H1 (cell line): ENCODE data around the gene ZNF831. TPM values are rescaled to one million over a fixed set of nuclear protein-coding genes. Genes with fewer than 3 reads are reported as not detected.

Source experiments
- CTCF ChIA-PET: fragments of 300-600 bp; sonication (Branson Sonifier 250); formaldehyde crosslinking; loops from one replicate; lab custom pipeline; 2021; ENCODE audit not compliant: partially characterized antibody; lab: Charles Lee
- POLR2A ChIA-PET: fragments of 300-600 bp; sonication (Branson Sonifier 250); formaldehyde crosslinking; loops from one replicate; lab custom pipeline; 2021; ENCODE audit warnings: inconsistent platforms; ENCODE audit not compliant: partially characterized antibody; lab: Charles Lee
- DNase-seq, 2 experiments: peaks; one replicate each; pipeline versions ENCODE4 v3.0.0 to v3.0.0-alpha.2; 2010 to 2022; ENCODE audit warnings: low spot score in 2 of 2, low read depth in 1 of 2, mixed read lengths in 1 of 2
- FAIRE-seq: peaks from 2 replicates; lab custom pipeline; 2011; peaks lifted over from hg19 to GRCh38; lab: Jason Lieb, UNC
- H2AFZ ChIP-seq: 2 replicates; pipeline ENCODE4 v1.8.1; 2012; ENCODE audit warnings: low read length, inconsistent platforms
- H2AK5ac ChIP-seq: 2 replicates; pipeline ENCODE4 v1.6.1; 2013; ENCODE audit warnings: low read depth, low read length
- H2BK120ac ChIP-seq: replicated peaks from 2 replicates; pipeline ENCODE3; 2013; ENCODE audit warnings: low read depth, low read length, inconsistent platforms
- H2BK12ac ChIP-seq: 2 replicates; pipeline ENCODE4 v1.6.1; 2013; ENCODE audit warnings: low read depth, low read length
- H2BK15ac ChIP-seq: 2 replicates; pipeline ENCODE4 v1.6.1; 2013; ENCODE audit warnings: low read length
- H2BK20ac ChIP-seq: 2 replicates; pipeline ENCODE4 v1.6.1; 2013; ENCODE audit warnings: low read length
- H2BK5ac ChIP-seq: 2 replicates; pipeline ENCODE4 v1.6.1; 2013; ENCODE audit warnings: low read depth, low read length
- H3K14ac ChIP-seq: 2 replicates; pipeline ENCODE4 v1.6.1; 2013; ENCODE audit warnings: inconsistent platforms; ENCODE audit not compliant: insufficient read length
- H3K18ac ChIP-seq: 2 replicates; pipeline ENCODE4 v1.6.1; 2013; ENCODE audit warnings: low read length; ENCODE audit errors: extremely low read depth
- H3K23ac ChIP-seq: 2 replicates; pipeline ENCODE4 v1.6.1; 2013; ENCODE audit warnings: inconsistent platforms; ENCODE audit not compliant: insufficient read length
- H3K23me2 ChIP-seq: 2 replicates; pipeline ENCODE4 v1.6.1; 2013; ENCODE audit warnings: low read depth, low read length
- H3K27ac ChIP-seq: 2 replicates; pipeline ENCODE4 v1.6.1; 2011; ENCODE audit warnings: low read depth, low read length, inconsistent platforms
- H3K27me3 ChIP-seq, 4 experiments: replicated peaks in 1 of 4; 1 replicate in 1 of 4; 2 replicates in 3 of 4; pipeline versions ENCODE4 v1.6.1 to v1.8.1; 2011 to 2013; ENCODE audit warnings: low read length in 3 of 4, mild to moderate bottlenecking in 3 of 4, inconsistent platforms in 2 of 4, mixed read lengths in 2 of 4, moderate library complexity in 1 of 4; ENCODE audit not compliant: control insufficient read depth in 3 of 4, insufficient read depth in 3 of 4; ENCODE audit errors: extremely low read depth in 1 of 4
- H3K36me3 ChIP-seq, 4 experiments: 2 replicates each; pipeline versions ENCODE4 v1.6.1 to v1.8.1; 2011 to 2013; ENCODE audit warnings: mild to moderate bottlenecking in 4 of 4, low read length in 3 of 4, moderate library complexity in 2 of 4, control low read depth in 1 of 4, inconsistent platforms in 1 of 4; ENCODE audit not compliant: insufficient read depth in 4 of 4, control insufficient read depth in 2 of 4
- H3K4ac ChIP-seq: replicated peaks from 2 replicates; pipeline ENCODE3; 2013; ENCODE audit warnings: low read length, low read depth, mixed read lengths, inconsistent platforms; ENCODE audit not compliant: insufficient read length
- H3K4me1 ChIP-seq, 4 experiments: replicated peaks in 1 of 4; 1 replicate in 1 of 4; 2 replicates in 3 of 4; pipeline versions ENCODE4 v1.6.1 to v1.8.1; 2011 to 2013; ENCODE audit warnings: low read length in 3 of 4, inconsistent platforms in 2 of 4, mixed read lengths in 1 of 4; ENCODE audit not compliant: insufficient read depth in 4 of 4, control insufficient read depth in 3 of 4
- H3K4me2 ChIP-seq, 2 experiments: 2 replicates each; pipeline versions ENCODE4 v1.6.1 to v1.8.1; 2011 to 2013; ENCODE audit warnings: low read depth in 2 of 2, low read length in 2 of 2, control low read depth in 1 of 2, inconsistent platforms in 1 of 2, mild to moderate bottlenecking in 1 of 2; ENCODE audit not compliant: insufficient read depth in 1 of 2
- H3K4me3 ChIP-seq, 4 experiments: fragments of 200-600, 300-600 bp in 1 of 4; sonication (generic), shearing (Covaris generic), sonication (Bioruptor Twin) in 1 of 4; 2 replicates each; pipeline versions ENCODE4 v1.5.1 to v1.8.1; 2011 to 2016; ENCODE audit warnings: low read length in 4 of 4, low read depth in 3 of 4, control low read depth in 2 of 4, inconsistent platforms in 2 of 4, mild to moderate bottlenecking in 2 of 4, mixed read lengths in 1 of 4, moderate library complexity in 1 of 4; ENCODE audit not compliant: insufficient read depth in 2 of 4; ENCODE audit errors: extremely low read depth in 1 of 4
- H3K56ac ChIP-seq: replicated peaks from 2 replicates; pipeline ENCODE3; 2013; ENCODE audit warnings: low read depth, mild to moderate bottlenecking, mixed read lengths, low read length, inconsistent platforms; ENCODE audit not compliant: insufficient read length
- H3K79me1 ChIP-seq: 2 replicates; pipeline ENCODE4 v1.6.1; 2013; ENCODE audit warnings: low read depth, low read length, control low read depth
- H3K79me2 ChIP-seq, 2 experiments: 2 replicates each; pipeline versions ENCODE4 v1.6.1 to v1.8.1; 2012 to 2013; ENCODE audit warnings: low read length in 2 of 2, mild to moderate bottlenecking in 2 of 2, inconsistent platforms in 1 of 2; ENCODE audit not compliant: insufficient read depth in 2 of 2, control insufficient read depth in 1 of 2
- H3K9ac ChIP-seq, 4 experiments: replicated peaks in 1 of 4; 1 replicate in 1 of 4; 2 replicates in 3 of 4; pipeline versions ENCODE4 v1.6.1 to v1.8.1; 2011 to 2013; ENCODE audit warnings: low read depth in 3 of 4, low read length in 3 of 4, control low read depth in 2 of 4, mild to moderate bottlenecking in 2 of 4, moderate library complexity in 2 of 4, inconsistent platforms in 1 of 4; ENCODE audit errors: extremely low read depth in 1 of 4
- H3K9me3 ChIP-seq, 2 experiments: 2 replicates each; pipeline versions ENCODE4 v1.6.1 to v1.8.1; 2012 to 2013; ENCODE audit warnings: mild to moderate bottlenecking in 2 of 2, moderate library complexity in 2 of 2, control low read depth in 1 of 2, inconsistent platforms in 1 of 2, low read depth in 1 of 2, low read length in 1 of 2, mixed read lengths in 1 of 2; ENCODE audit not compliant: insufficient read depth in 2 of 2
- H4K20me1 ChIP-seq, 2 experiments: replicated peaks in 1 of 2; 2 replicates each; pipeline versions ENCODE3 to v1.8.1; 2011 to 2013; ENCODE audit warnings: inconsistent platforms in 2 of 2, low read length in 2 of 2, mild to moderate bottlenecking in 1 of 2; ENCODE audit not compliant: insufficient read depth in 2 of 2, control insufficient read depth in 1 of 2
- H4K5ac ChIP-seq: 2 replicates; pipeline ENCODE4 v1.6.1; 2013; ENCODE audit warnings: low read length, low read depth, mixed read lengths, inconsistent platforms; ENCODE audit not compliant: insufficient read length
- H4K8ac ChIP-seq: 2 replicates; pipeline ENCODE4 v1.8.0; 2013; ENCODE audit warnings: mild to moderate bottlenecking, moderate library complexity, low read length, inconsistent platforms; ENCODE audit not compliant: insufficient read depth; ENCODE audit errors: extremely low read depth
- H4K91ac ChIP-seq: replicated peaks from 2 replicates; pipeline ENCODE3; 2013; ENCODE audit warnings: low read length, mixed read lengths, inconsistent platforms; ENCODE audit not compliant: insufficient read length
- CBX5 ChIP-seq: fragments of 300-800, 300-1000 bp; sonication (generic); IDR thresholded peaks from 2 replicates; pipeline ENCODE4 v1.7.1; 2016; ENCODE audit warnings: antibody characterized with exemption, low read length, low read depth
- CTBP2 ChIP-seq: IDR thresholded peaks from 2 replicates; pipeline ENCODE4 v1.7.0; 2011; ENCODE audit warnings: borderline replicate concordance, mild to moderate bottlenecking, moderate library complexity, mixed read lengths, low read length; ENCODE audit not compliant: insufficient read depth, insufficient read length
- EP300 ChIP-seq, 2 experiments: IDR thresholded peaks; 1 replicate in 1 of 2; 2 replicates in 1 of 2; pipeline ENCODE4 v1.6.1; 2011 to 2012; ENCODE audit warnings: low read depth in 2 of 2, low read length in 2 of 2, mild to moderate bottlenecking in 2 of 2, borderline replicate concordance in 1 of 2, inconsistent platforms in 1 of 2, moderate library complexity in 1 of 2
- FOSL1 ChIP-seq: IDR thresholded peaks from 2 replicates; pipeline ENCODE4 v1.6.1; 2011; ENCODE audit warnings: mild to moderate bottlenecking, low read depth, low read length, moderate library complexity; ENCODE audit not compliant: insufficient read depth
- HDAC2 ChIP-seq, 2 experiments: fragments of 300-600 bp in 1 of 2; sonication (generic) in 1 of 2; IDR thresholded peaks; 2 replicates each; pipeline ENCODE4 v1.6.1; 2011 to 2012; ENCODE audit warnings: low read depth in 2 of 2, low read length in 2 of 2, mild to moderate bottlenecking in 2 of 2, moderate library complexity in 2 of 2, borderline replicate concordance in 1 of 2, inconsistent platforms in 1 of 2
- HDAC6 ChIP-seq: IDR thresholded peaks from one replicate; pipeline ENCODE4 v1.7.1; 2012; ENCODE audit warnings: low read depth, mild to moderate bottlenecking, inconsistent platforms, low read length, moderate library complexity
- JUND ChIP-seq: IDR thresholded peaks from 2 replicates; pipeline ENCODE4 v1.6.1; 2011; ENCODE audit warnings: mild to moderate bottlenecking, improper control_type of control experiment, low read length
- POLR2A ChIP-seq, 2 experiments: IDR thresholded peaks; 1 replicate in 1 of 2; 2 replicates in 1 of 2; pipeline ENCODE4 v1.6.1; 2011; ENCODE audit warnings: low read depth in 2 of 2, low read length in 2 of 2, mild to moderate bottlenecking in 2 of 2; ENCODE audit errors: control extremely low read depth in 1 of 2
- RAD21 ChIP-seq, 2 experiments: IDR thresholded peaks in 1 of 2; conservative IDR thresholded peaks in 1 of 2; 2 replicates each; pipeline ENCODE4 v1.6.1; 2011; ENCODE audit warnings: low read depth in 2 of 2, low read length in 2 of 2, improper control_type of control experiment in 1 of 2, inconsistent platforms in 1 of 2, mild to moderate bottlenecking in 1 of 2, moderate library complexity in 1 of 2
- RXRA ChIP-seq: IDR thresholded peaks from 2 replicates; pipeline ENCODE4 v1.6.1; 2011; ENCODE audit warnings: low read depth, mild to moderate bottlenecking, low read length, moderate library complexity; ENCODE audit not compliant: insufficient read depth
- SRF ChIP-seq: IDR thresholded peaks from 2 replicates; pipeline ENCODE4 v1.6.1; 2011; ENCODE audit warnings: mild to moderate bottlenecking, low read depth, low read length, moderate library complexity
- TAF1 ChIP-seq: IDR thresholded peaks from 2 replicates; pipeline ENCODE4 v1.6.1; 2011; ENCODE audit warnings: mild to moderate bottlenecking, low read depth, low read length
- TBP ChIP-seq: IDR thresholded peaks from 2 replicates; pipeline ENCODE4 v1.6.1; 2011; ENCODE audit warnings: low read depth, low read length, improper control_type of control experiment
- ZNF274 ChIP-seq: IDR thresholded peaks from 2 replicates; pipeline ENCODE4 v1.7.0; 2012; ENCODE audit warnings: low read length, borderline replicate concordance; ENCODE audit errors: extremely low read depth
- WGBS, 2 experiments: shearing (Covaris generic) in 1 of 2; methylation state at CpG; one replicate each; pipeline versions ENCODE4 v1.1.6 to v1.1.7; 2013 to 2015; ENCODE audit warnings: low lambda C conversion rate in 2 of 2, mixed read lengths in 2 of 2, inconsistent platforms in 1 of 2, low coverage in 1 of 2, missing lambda C conversion rate in 1 of 2; ENCODE audit not compliant: insufficient replicate concordance in 2 of 2, insufficient coverage in 1 of 2, insufficient read length in 1 of 2; ENCODE audit errors: extremely low coverage in 1 of 2, missing lambda C conversion rate in 1 of 2; 5-methylcytosine and 5-hydroxymethylcytosine counted together
- polyA plus RNA-seq, 7 experiments: library from polyadenylated mRNA; depleted of rRNA in 3 of 7; stranded (reverse) in 5 of 7; unstranded in 2 of 7; fragments of >200 nt in 5 of 7; fragments of 200-250 nt in 2 of 7; gene quantifications; 1 replicate in 5 of 7; 2 replicates in 1 of 7; 4 replicates in 1 of 7; pipeline versions ENCODE4 v1.2.1 to v1.2.3, GENCODE V29; 2011 to 2013; ENCODE audit warnings: missing spikeins in 2 of 7, mixed read lengths in 2 of 7
- total RNA-seq: library from RNA; stranded (reverse); fragmentation: NEBNext Ultra II Directional; extraction: Animal tissue kit (Norgen Biotek cat#: 25700); gene quantifications from 2 replicates; pipeline ENCODE4 v1.2.1, GENCODE V29; 2021

Gene ZNF831
- total and polyA plus RNA-seq, 2 of the 8 experiments (the other 6 are each of a cell fraction or from before 2014, with no cell fraction given), result not detected

GRCh38 chr20:59284470-59284869 lies 120.8 kb downstream of the ZNF831 start:
- ChIA-PET CTCF (interaction anchor here (0.9 kb wide), 1 partner anchor 118 kb away, joined by 3 read pairs; no protein-coding TSS in a partner anchor), POLR2A (no interaction called here)
- no peak overlapping the region for H3K18ac ChIP-seq
- H4K5ac ChIP-seq, result no peak overlapping the region
- H3K14ac ChIP-seq, result no peak overlapping the region
- H3K4ac ChIP-seq, result no peak overlapping the region
- no peaks in the 10 kb centered on the region for H3K79me1 ChIP-seq
- H2BK12ac ChIP-seq, result no peak overlapping the region
- H3K79me2 ChIP-seq, result no peaks in the 10 kb centered on the region
- H2BK120ac ChIP-seq, result no peak overlapping the region
- no peak overlapping the region for H3K4me3 ChIP-seq
- H4K91ac ChIP-seq, result no peak overlapping the region
- 95% methylated on average over 5 of the region's 5 CpGs; no CpG with 5 or more reads in 1 of the 2 experiments for WGBS, 2 experiments
- no peaks in the 10 kb centered on the region for H3K9me3 ChIP-seq
- no peaks in the 10 kb centered on the region for H3K36me3 ChIP-seq
- H2BK5ac ChIP-seq, result no peak overlapping the region
- no peak overlapping the region for H4K8ac ChIP-seq
- H2AFZ ChIP-seq, result no peak overlapping the region
- no peak overlapping the region for H2AK5ac ChIP-seq
- H3K23ac ChIP-seq, result no peak overlapping the region
- DNase-seq, result no peak
- H3K56ac ChIP-seq, result no peak overlapping the region
- H3K9ac ChIP-seq, result no peak overlapping the region
- H2BK15ac ChIP-seq, result no peak overlapping the region
- no peaks in the 10 kb centered on the region; a peak in 2 of 7 replicates for H3K27me3 ChIP-seq
- H3K27ac ChIP-seq, result no peak overlapping the region
- H4K20me1 ChIP-seq, result no peaks in the 10 kb centered on the region
- no peaks in the 10 kb centered on the region for H3K4me1 ChIP-seq
- no peak for FAIRE-seq
- H2BK20ac ChIP-seq, result no peak overlapping the region
- H3K23me2 ChIP-seq, result no peaks in the 10 kb centered on the region
- H3K4me2 ChIP-seq, result no peak overlapping the region
- no peak for TF ChIP-seq RXRA
- no peak for TF ChIP-seq SRF
- TF ChIP-seq CBX5, result no peak
- no peak for TF ChIP-seq EP300 (IDR thresholded peaks at IDR 0.05; ENCODE audit: borderline replicate concordance in 1 of 2, low read depth in 2 of 2, low read length in 2 of 2)
- TF ChIP-seq HDAC6, result no peak
- no peak for TF ChIP-seq JUND
- no peak for TF ChIP-seq RAD21 (IDR thresholded peaks at IDR 0.05 in 1 of 2, conservative IDR thresholded peaks at IDR 0.05 in 1 of 2; ENCODE audit: low read depth in 2 of 2, low read length in 2 of 2)
- no peak for TF ChIP-seq POLR2A (IDR thresholded peaks at IDR 0.05; ENCODE audit: control extremely low read depth in 1 of 2, low read depth in 2 of 2, low read length in 2 of 2)
- no peak for TF ChIP-seq TAF1
- no peak for TF ChIP-seq HDAC2 (IDR thresholded peaks at IDR 0.05; ENCODE audit: borderline replicate concordance in 1 of 2, low read depth in 2 of 2, low read length in 2 of 2)
- no peak for TF ChIP-seq CTBP2
- no peak for TF ChIP-seq FOSL1
- TF ChIP-seq ZNF274, result no peak
- no peak for TF ChIP-seq TBP
